Measurements from ENCODE around the gene PSMG4. TPM values are rescaled to one million over a fixed set of nuclear protein-coding genes. Genes with fewer than 3 reads are reported as not detected.

The PSMG4 gene
- total and polyA plus RNA-seq, 10 of the 15 experiments (the other 5 are each of a cell fraction or from before 2014, with no cell fraction given): 7.1 to 62.6 (median 29.8) TPM

- Histone ChIP-seq H3K4me1 (ENCODE audit: control insufficient read depth, insufficient read depth, low read length) (no peaks in the 10 kb centered on the region), H3K27me3 (replicated peaks in 1 of 2; ENCODE audit: control insufficient read depth in 2 of 2, insufficient read depth in 2 of 2, low read length in 1 of 2) (no peaks in the 10 kb centered on the region), H3K36me3 (ENCODE audit: control insufficient read depth in 2 of 2, insufficient read depth in 2 of 2, low read length in 1 of 2) (no peaks in the 10 kb centered on the region; a peak in 1 of 4 replicates), H3K27ac (ENCODE audit: control insufficient read depth, insufficient read depth) (no peak overlapping the region), H3K9me3 (replicated peaks; ENCODE audit: control insufficient read depth, insufficient read depth, low read length) (no peaks in the 10 kb centered on the region; the same call in 2 of the 3 replicates), H4K20me1 (ENCODE audit: control insufficient read depth, insufficient read depth) (no peaks in the 10 kb centered on the region), H3K4me2 (ENCODE audit: control insufficient read depth, insufficient read depth) (peak overlapping the region; percentile 70), H3K4me3 (no peak overlapping the region), H3K79me2 (ENCODE audit: control insufficient read depth, insufficient read depth, low read length) (peaks cover 41% of the 10 kb centered on the region), H2AFZ (ENCODE audit: control insufficient read depth, low read depth, low read length) (peak overlapping the region; percentile 76; the same call in 1 of the 2 replicates), H3K9ac (ENCODE audit: control insufficient read depth, insufficient read depth, low read length) (no peak overlapping the region)
- TF ChIP-seq NR2C1 (IDR thresholded peaks at IDR 0.05) (no peak), CREB1 (IDR thresholded peaks at IDR 0.05; ENCODE audit: low read depth) (no peak), HSF1 (IDR thresholded peaks at IDR 0.05; ENCODE audit: low read depth, low read length) (no peak), SMAD1 (IDR thresholded peaks at IDR 0.05; ENCODE audit: low read depth, partially characterized antibody) (no peak), TAF1 (IDR thresholded peaks at IDR 0.05; ENCODE audit: borderline replicate concordance, low read depth, low read length) (no peak), SREBF1 (IDR thresholded peaks at IDR 0.05; ENCODE audit: low read length) (no peak), SREBF2 (IDR thresholded peaks at IDR 0.05; ENCODE audit: low read length) (no peak), CEBPB (IDR thresholded peaks at IDR 0.05; ENCODE audit: borderline replicate concordance in 1 of 2, low read depth in 2 of 2, low read length in 2 of 2) (no peak)
- TF ChIP-seq, protein P1, sequence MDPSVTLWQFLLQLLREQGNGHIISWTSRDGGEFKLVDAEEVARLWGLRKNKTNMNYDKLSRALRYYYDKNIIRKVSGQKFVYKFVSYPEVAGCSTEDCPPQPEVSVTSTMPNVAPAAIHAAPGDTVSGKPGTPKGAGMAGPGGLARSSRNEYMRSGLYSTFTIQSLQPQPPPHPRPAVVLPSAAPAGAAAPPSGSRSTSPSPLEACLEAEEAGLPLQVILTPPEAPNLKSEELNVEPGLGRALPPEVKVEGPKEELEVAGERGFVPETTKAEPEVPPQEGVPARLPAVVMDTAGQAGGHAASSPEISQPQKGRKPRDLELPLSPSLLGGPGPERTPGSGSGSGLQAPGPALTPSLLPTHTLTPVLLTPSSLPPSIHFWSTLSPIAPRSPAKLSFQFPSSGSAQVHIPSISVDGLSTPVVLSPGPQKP (IDR thresholded peaks at IDR 0.05; ENCODE audit: low read depth, low read length): no peak
- DNase-seq (ENCODE audit: low read depth, low spot score) (no peak), ATAC-seq (no peak), FAIRE-seq (no peak)
- RAD21 ChIA-PET (ENCODE audit: unreplicated experiment): interaction anchor here (2.3 kb wide), 1 partner anchor 100 kb away, joined by 9 read pairs; the partner anchor contains the start of gene TUBB2A
- CTCF ChIA-PET: interaction anchor here (1.0 kb wide), 1 partner anchor 101 kb away, joined by 3 read pairs; the partner anchor contains the start of gene TUBB2A
- no TSS peak for BruUV-seq (replicated peaks)
- POLR2A ChIA-PET: no interaction called here
- intact Hi-C loops (cut with micrococcal nuclease; ENCODE audit: unreplicated experiment) (loop anchor here (2.0 kb wide), 1 partner anchor 131 kb away; no protein-coding TSS in a partner anchor), in situ Hi-C loops (cut with MboI) (no loop called here)
- SMC1A ChIA-PET (ENCODE audit: uncharacterized antibody, unreplicated experiment): interaction anchor here (1.0 kb wide), 1 partner anchor 24 kb away, joined by 4 read pairs; no protein-coding TSS in a partner anchor
- WGBS (ENCODE audit: insufficient coverage, insufficient replicate concordance, low lambda C conversion rate, missing lambda C conversion rate): 62% methylated on average over 12 of the region's 12 CpGs
Measured at GRCh38 chr6:3258201-3258600, 546 bp upstream of the PSMG4 start.

All from GM12878 (cell line).